ENCODE results near the gene TMEM269. TPM values are rescaled to one million over a fixed set of nuclear protein-coding genes. Genes with fewer than 3 reads are reported as not detected.

Gene TMEM269
- total and polyA plus RNA-seq, 4 experiments from 2014 or later: 0.35 to 0.36 TPM; not detected in 2

DNA sequence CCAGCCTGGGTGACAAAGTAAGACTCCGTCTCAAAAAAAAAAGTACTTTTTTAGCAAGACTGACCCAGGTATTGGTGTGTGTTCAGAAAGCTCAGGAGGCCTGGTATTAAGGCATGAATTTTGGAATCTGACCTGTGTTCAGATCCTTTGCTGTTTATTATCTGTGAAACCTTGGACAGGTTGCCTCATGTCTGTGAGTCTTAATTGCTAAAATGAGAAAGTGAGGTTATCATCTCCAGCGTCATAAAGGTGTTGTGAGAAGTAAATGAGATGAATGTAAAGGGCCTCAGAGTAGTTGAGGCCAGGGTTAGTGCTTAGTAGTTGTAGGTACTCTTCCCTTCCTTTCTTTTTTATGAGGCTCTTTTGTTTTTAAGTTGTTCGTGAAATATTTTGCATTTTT, 15.0 kb upstream of the TMEM269 start:
- H3K9me3 Mint-ChIP-seq: no peaks in the 10 kb centered on the region
- Histone ChIP-seq H3K36me3 (ENCODE audit: insufficient read depth, low read length) (peaks cover 8% of the 10 kb centered on the region), H3K4me1 (ENCODE audit: insufficient read depth, low read length) (peaks cover 55% of the 10 kb centered on the region), H3K27me3 (ENCODE audit: insufficient read depth, low read length) (no peaks in the 10 kb centered on the region), H3K27ac (ENCODE audit: low read depth, low read length) (no peak overlapping the region), H3K9me3 (ENCODE audit: control insufficient read depth in 1 of 2, low read length in 2 of 2) (no peaks in the 10 kb centered on the region), H3K4me3 (ENCODE audit: low read length in 2 of 2) (no peak overlapping the region)
- H3K4me3 Mint-ChIP-seq: peak overlapping the region in 6 of 8 donors; percentile 10 to 64 (median 36)
- H3K4me1 Mint-ChIP-seq: peaks cover 20 to 56% (median 39%) of the 10 kb centered on the region in 4 donors
- POLR2A ChIA-PET (ENCODE audit: partially characterized antibody): interaction anchor here (1.0 kb wide), 1 partner anchor 87 kb away, joined by 5 read pairs; the partner anchor contains the start of gene YBX1
- H3K27me3 Mint-ChIP-seq: no peaks in the 10 kb centered on the region
- no peak for DNase-seq
- CTCF ChIA-PET (ENCODE audit: partially characterized antibody): no interaction called here
- intact Hi-C loops (cut with micrococcal nuclease): loop anchor here (5.0 kb wide), 1 partner anchor 402 kb away; the partner anchor contains the start of genes CFAP57 and EBNA1BP2
- H3K36me3 Mint-ChIP-seq: peaks cover 5 to 39% of the 10 kb centered on the region in 2 donors
- peak overlapping the region in 4 of 7 donors; percentile 2 to 23 (median 20) for H3K27ac Mint-ChIP-seq

DNA sequence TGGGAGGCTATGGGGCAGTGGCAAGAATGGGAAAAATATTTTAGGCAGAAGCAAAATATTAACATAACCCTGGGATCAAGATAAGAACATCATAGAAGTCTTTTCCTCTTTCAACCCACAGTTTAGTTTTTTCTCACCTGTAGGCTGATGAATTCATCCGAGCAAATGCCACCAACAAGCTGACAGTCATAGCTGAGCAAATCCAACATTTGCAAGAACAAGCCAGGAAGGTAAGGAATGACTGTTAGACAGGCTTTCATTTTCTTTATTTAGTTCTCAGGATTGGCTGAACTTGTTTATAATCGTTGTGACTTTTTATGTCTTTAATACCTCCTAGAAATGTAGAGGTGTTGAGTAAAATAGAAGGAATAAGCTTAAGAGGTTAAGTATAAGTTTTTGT, 11.4 kb upstream of the TMEM269 start:
- no peaks in the 10 kb centered on the region for H3K27me3 ChIP-seq (ENCODE audit: insufficient read depth, low read length)
- H3K9me3 ChIP-seq (ENCODE audit: control insufficient read depth in 1 of 2, low read length in 2 of 2): no peaks in the 10 kb centered on the region
- Mint-ChIP-seq H3K27me3 (no peaks in the 10 kb centered on the region), H3K9me3 (no peaks in the 10 kb centered on the region), H3K4me3 (no peak overlapping the region), H3K36me3 (peaks cover 28 to 65% of the 10 kb centered on the region in 2 donors), H3K4me1 (peaks cover 17 to 46% (median 37%) of the 10 kb centered on the region in 4 donors), H3K27ac (peak overlapping the region in 3 of 7 donors; percentile 1 to 20 (median 13))
- ChIA-PET CTCF (ENCODE audit: partially characterized antibody) (interaction anchor here (1.4 to 2.2 kb wide), 2 partner anchors 10 to 300 kb away, joined by 4 to 6 read pairs; no protein-coding TSS in a partner anchor), POLR2A (ENCODE audit: partially characterized antibody) (no interaction called here)
- peaks cover 29% of the 10 kb centered on the region for H3K36me3 ChIP-seq (ENCODE audit: insufficient read depth, low read length)
- H3K27ac ChIP-seq (ENCODE audit: low read depth, low read length): no peak overlapping the region
- peaks cover 35% of the 10 kb centered on the region for H3K4me1 ChIP-seq (ENCODE audit: insufficient read depth, low read length)
- DNase-seq: no peak
- no peak overlapping the region for H3K4me3 ChIP-seq (ENCODE audit: low read length in 2 of 2)
- intact Hi-C loops (cut with micrococcal nuclease): no loop called here

DNA sequence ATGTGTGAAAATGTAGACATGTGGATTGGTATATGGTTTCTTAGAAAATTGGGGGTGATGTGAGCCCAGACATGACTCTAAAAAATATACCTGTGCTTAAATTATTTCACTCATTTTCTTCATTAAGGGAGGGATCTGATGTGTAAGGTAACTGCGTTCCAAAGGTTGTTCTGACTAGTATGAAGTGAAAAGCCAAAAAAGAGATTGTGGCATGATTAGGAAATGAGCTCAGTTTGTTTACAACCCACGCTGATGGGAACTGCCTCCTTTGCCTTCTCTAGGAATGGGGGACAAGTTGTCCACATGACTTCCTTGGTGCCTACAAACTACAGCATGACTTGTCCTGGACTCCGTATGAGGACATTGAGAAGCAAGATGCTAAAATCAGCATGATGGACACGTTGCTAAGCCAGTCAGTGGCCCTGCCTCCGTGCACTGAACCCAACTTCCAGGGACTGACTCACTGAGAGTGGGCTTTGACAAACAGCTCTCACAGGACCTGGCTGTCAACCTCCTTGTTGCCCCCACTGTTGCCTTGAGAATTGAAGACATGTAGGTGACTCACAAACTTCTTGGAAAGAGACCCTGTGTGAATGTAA, 9.8 kb upstream of the TMEM269 start:
- ChIA-PET CTCF (ENCODE audit: partially characterized antibody) (interaction anchor here (0.9 to 2.2 kb wide), 2 partner anchors 9 to 298 kb away, joined by 3 to 6 read pairs; no protein-coding TSS in a partner anchor), POLR2A (ENCODE audit: partially characterized antibody) (no interaction called here)
- Histone ChIP-seq H3K36me3 (ENCODE audit: insufficient read depth, low read length) (peaks cover 33% of the 10 kb centered on the region), H3K4me1 (ENCODE audit: insufficient read depth, low read length) (peaks cover 20% of the 10 kb centered on the region), H3K27me3 (ENCODE audit: insufficient read depth, low read length) (no peaks in the 10 kb centered on the region), H3K27ac (ENCODE audit: low read depth, low read length) (no peak overlapping the region), H3K9me3 (ENCODE audit: control insufficient read depth in 1 of 2, low read length in 2 of 2) (no peaks in the 10 kb centered on the region), H3K4me3 (ENCODE audit: low read length in 2 of 2) (no peak overlapping the region)
- H3K36me3 Mint-ChIP-seq: peaks cover 35 to 73% of the 10 kb centered on the region in 2 donors
- H3K4me1 Mint-ChIP-seq: peaks cover 11 to 30% (median 26%) of the 10 kb centered on the region in 4 donors
- no peak for DNase-seq
- no peaks in the 10 kb centered on the region for H3K27me3 Mint-ChIP-seq
- H3K9me3 Mint-ChIP-seq: no peaks in the 10 kb centered on the region
- H3K27ac Mint-ChIP-seq: peak overlapping the region in 4 of 7 donors; percentile 4 to 56 (median 20)
- intact Hi-C loops (cut with micrococcal nuclease): no loop called here
- H3K4me3 Mint-ChIP-seq: no peak overlapping the region

DNA sequence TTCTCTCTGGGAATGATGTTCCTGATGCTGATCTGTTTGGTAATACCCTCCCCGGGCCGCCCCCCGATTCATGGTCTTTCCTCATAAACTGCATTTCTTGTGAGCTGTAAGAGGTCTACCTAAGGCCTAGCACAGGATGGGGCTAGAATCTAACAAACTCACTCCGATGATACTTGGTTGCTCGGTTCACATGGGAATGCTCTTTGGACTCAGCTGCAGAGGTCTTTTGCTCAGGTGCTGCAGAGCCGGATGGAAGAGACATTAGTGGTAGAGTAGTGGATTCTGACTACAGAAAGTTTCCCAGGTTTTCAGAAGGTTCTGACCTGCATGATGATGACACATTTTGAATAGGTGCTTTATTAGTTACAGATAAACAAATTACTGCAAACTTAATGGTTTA, 8.3 kb upstream of the TMEM269 start:
- POLR2A ChIA-PET (ENCODE audit: partially characterized antibody): interaction anchor here (0.5 to 1.7 kb wide), 2 partner anchors 10 to 155 kb away, joined by 3 to 12 read pairs; partner anchors contain the start of genes C1orf50 and P3H1

DNA sequence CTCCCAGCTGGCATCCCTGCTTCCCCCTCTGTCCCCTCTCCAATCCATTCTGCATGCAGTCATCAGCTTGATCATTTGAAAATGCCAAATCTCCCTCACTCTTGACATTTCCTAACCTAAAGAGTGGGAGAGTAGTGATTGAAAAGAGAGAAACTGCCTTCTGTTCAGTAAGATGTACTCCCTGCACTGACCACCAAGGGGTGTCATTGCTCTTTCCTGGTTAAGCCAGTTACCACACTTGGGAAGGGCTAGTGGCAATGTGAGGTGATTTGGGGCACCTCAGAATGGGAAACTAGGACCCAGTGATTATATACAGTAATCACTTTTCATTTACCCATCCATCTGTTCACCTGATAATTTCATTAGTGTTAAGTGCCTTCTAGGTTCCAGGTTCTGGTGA, 6.9 kb upstream of the TMEM269 start:
- ChIA-PET CTCF (ENCODE audit: partially characterized antibody) (interaction anchor here (0.8 to 3.8 kb wide), 10 partner anchors 9 to 306 kb away, joined by 3 to 54 read pairs (median 5); partner anchors contain the start of genes C1orf50, ERMAP, P3H1 and ZNF691), POLR2A (ENCODE audit: partially characterized antibody) (interaction anchor here (1.1 to 1.3 kb wide), 2 partner anchors 11 to 69 kb away, joined by 3 to 4 read pairs; partner anchors contain the start of genes C1orf50, P3H1 and ZNF691)
- peaks cover 36% of the 10 kb centered on the region for H3K36me3 ChIP-seq (ENCODE audit: insufficient read depth, low read length)
- H3K9me3 Mint-ChIP-seq: peaks cover 0 to 2% (median 0%) of the 10 kb centered on the region in 8 donors
- H3K4me3 ChIP-seq (ENCODE audit: low read length in 2 of 2): no peak overlapping the region
- no peaks in the 10 kb centered on the region for H3K4me1 ChIP-seq (ENCODE audit: insufficient read depth, low read length)
- no peaks in the 10 kb centered on the region for H3K27me3 ChIP-seq (ENCODE audit: insufficient read depth, low read length)
- no peaks in the 10 kb centered on the region for H3K9me3 ChIP-seq (ENCODE audit: control insufficient read depth in 1 of 2, low read length in 2 of 2)
- peaks cover 4 to 14% (median 11%) of the 10 kb centered on the region in 4 donors for H3K4me1 Mint-ChIP-seq
- no peak overlapping the region for H3K4me3 Mint-ChIP-seq
- peaks cover 46 to 82% of the 10 kb centered on the region in 2 donors for H3K36me3 Mint-ChIP-seq
- peak overlapping the region in 3 of 7 donors; percentile 7 to 29 (median 24) for H3K27ac Mint-ChIP-seq
- no peak overlapping the region for H3K27ac ChIP-seq (ENCODE audit: low read depth, low read length)
- H3K27me3 Mint-ChIP-seq: no peaks in the 10 kb centered on the region
- DNase-seq: peak in 2 of 5 donors; percentile 19 to 28
- intact Hi-C loops (cut with micrococcal nuclease): loop anchor here (2.0 kb wide), 1 partner anchor 295 kb away; no protein-coding TSS in a partner anchor

More for the DNA sequence above, 8.3 kb upstream of the TMEM269 start:
- H3K27ac ChIP-seq (ENCODE audit: low read depth, low read length): no peak overlapping the region
- peak overlapping the region in 1 of 7 donors; percentile 36 for H3K27ac Mint-ChIP-seq
- H3K4me3 Mint-ChIP-seq: no peak overlapping the region
- no peak overlapping the region for H3K4me3 ChIP-seq (ENCODE audit: low read length in 2 of 2)
- H3K4me1 ChIP-seq (ENCODE audit: insufficient read depth, low read length): peaks cover 7% of the 10 kb centered on the region
- no peak for DNase-seq
- H3K27me3 ChIP-seq (ENCODE audit: insufficient read depth, low read length): no peaks in the 10 kb centered on the region
- H3K9me3 ChIP-seq (ENCODE audit: control insufficient read depth in 1 of 2, low read length in 2 of 2): no peaks in the 10 kb centered on the region
- H3K27me3 Mint-ChIP-seq: no peaks in the 10 kb centered on the region
- CTCF ChIA-PET (ENCODE audit: partially characterized antibody): interaction anchor here (2.3 to 3.6 kb wide), 2 partner anchors 40 to 297 kb away, joined by 7 to 54 read pairs; partner anchors contain the start of gene ERMAP
- H3K4me1 Mint-ChIP-seq: peaks cover 6 to 19% (median 18%) of the 10 kb centered on the region in 4 donors
- H3K36me3 ChIP-seq (ENCODE audit: insufficient read depth, low read length): peaks cover 36% of the 10 kb centered on the region
- H3K9me3 Mint-ChIP-seq: peaks cover 0 to under 1% (median 0%) of the 10 kb centered on the region in 8 donors
- intact Hi-C loops (cut with micrococcal nuclease): loop anchor here (2.0 kb wide), 1 partner anchor 296 kb away; no protein-coding TSS in a partner anchor
- H3K36me3 Mint-ChIP-seq: peaks cover 43 to 83% of the 10 kb centered on the region in 2 donors

DNA sequence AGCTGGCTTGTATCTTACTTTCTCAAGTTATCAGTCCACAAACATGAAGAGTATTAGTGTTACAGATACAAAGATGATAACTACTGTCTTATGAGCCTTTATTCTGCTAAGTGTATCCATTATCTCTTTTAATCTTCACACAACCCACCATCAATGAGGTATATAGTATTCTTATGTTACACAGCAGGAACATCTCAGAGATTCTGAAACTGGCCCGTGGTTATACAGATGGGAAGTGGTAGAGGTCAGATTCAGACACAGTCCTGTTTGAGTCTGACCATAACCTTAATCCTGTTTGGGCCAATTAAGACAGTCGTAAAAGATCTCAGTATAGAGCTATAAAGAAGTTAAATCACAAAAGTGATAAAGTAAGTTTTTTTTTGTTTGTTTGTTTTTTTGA, 5.1 kb upstream of the TMEM269 start:
- no peak overlapping the region for H3K4me3 ChIP-seq (ENCODE audit: low read length in 2 of 2)
- no peaks in the 10 kb centered on the region for H3K27me3 ChIP-seq (ENCODE audit: insufficient read depth, low read length)
- no peak overlapping the region for H3K27ac ChIP-seq (ENCODE audit: low read depth, low read length)
- peaks cover 2 to 13% (median 8%) of the 10 kb centered on the region in 4 donors for H3K4me1 Mint-ChIP-seq
- peaks cover 2% of the 10 kb centered on the region for H3K4me1 ChIP-seq (ENCODE audit: insufficient read depth, low read length)
- CTCF ChIA-PET (ENCODE audit: partially characterized antibody): interaction anchor here (1.7 to 3.8 kb wide), 3 partner anchors 12 to 293 kb away, joined by 4 to 21 read pairs (median 16); partner anchors contain the start of genes C1orf50 and P3H1
- H3K27me3 Mint-ChIP-seq: no peaks in the 10 kb centered on the region
- DNase-seq: no peak
- peaks cover 29% of the 10 kb centered on the region for H3K36me3 ChIP-seq (ENCODE audit: insufficient read depth, low read length)
- POLR2A ChIA-PET (ENCODE audit: partially characterized antibody): interaction anchor here (1.1 to 1.2 kb wide), 3 partner anchors 14 to 294 kb away, joined by 3 to 4 read pairs (median 4); partner anchors contain the start of genes ERMAP and P3H1
- H3K36me3 Mint-ChIP-seq: peaks cover 43 to 67% of the 10 kb centered on the region in 2 donors
- no peak overlapping the region for H3K4me3 Mint-ChIP-seq
- peaks cover 0 to 2% (median 0%) of the 10 kb centered on the region in 8 donors for H3K9me3 Mint-ChIP-seq
- no peaks in the 10 kb centered on the region for H3K9me3 ChIP-seq (ENCODE audit: control insufficient read depth in 1 of 2, low read length in 2 of 2)
- intact Hi-C loops (cut with micrococcal nuclease): no loop called here
- H3K27ac Mint-ChIP-seq: peak overlapping the region in 1 of 7 donors; percentile 35

All from CD4-positive, alpha-beta memory T cell (primary cell).